Pancreas (tissue), 10 donors: ENCODE measurements around the gene RPL35A. TPM values are rescaled to one million over a fixed set of nuclear protein-coding genes. Genes with fewer than 3 reads are reported as not detected.

Source experiments
- ATAC-seq, 4 donors: fragments of 200-7000 bp; cut with Tn5 transposase; one replicate each; pipeline versions ENCODE4 v1.8.0 to v1.9.1; 2020; ENCODE audit warnings: mild to moderate bottlenecking in 4 of 4, moderate library complexity in 4 of 4
- DNase-seq, 6 donors: peaks; one replicate each; pipeline ENCODE4 v3.0.0-alpha.2; 2020
- FAIRE-seq: peaks from 2 replicates; lab custom pipeline; 2012; peaks lifted over from hg19 to GRCh38; lab: Jason Lieb, UNC
- H3K27ac ChIP-seq, 4 donors: fragments of 200-600 bp; sonication (generic); 1 replicate in 3 of 4; 2 replicates in 1 of 4; pipeline versions ENCODE4 v1.5.0 to v1.8.0; 2020
- H3K27me3 ChIP-seq, 4 donors: fragments of 200-600 bp; one replicate each; pipeline ENCODE4 v1.8.0; 2021
- H3K36me3 ChIP-seq, 3 donors: fragments of 200-600 bp; sonication (generic) in 1 of 3; one replicate each; pipeline versions ENCODE4 v1.5.0 to v1.8.0; 2020 to 2021
- H3K4me1 ChIP-seq, 3 donors: fragments of 200-600 bp; one replicate each; pipeline ENCODE4 v1.8.0; 2021
- H3K4me3 ChIP-seq, 4 donors: fragments of 200-600 bp; sonication (generic) in 2 of 4; one replicate each; pipeline versions ENCODE4 v1.5.0 to v1.8.0; 2020 to 2021
- H3K9me3 ChIP-seq, 4 donors: fragments of 200-600 bp; one replicate each; pipeline ENCODE4 v1.8.0; 2021
- WGBS, 2 donors: extraction: QIAGEN DNeasy Blood & Tissue Kit; methylation state at CpG; one replicate each; pipeline ENCODE4 v1.1.7; 2013; 5-methylcytosine and 5-hydroxymethylcytosine counted together
- intact Hi-C, 3 donors: fragments of 100-400 bp; cut with DNase I; formaldehyde crosslinking; loops; one replicate each; pipeline versions ENCODE4 v1.11.1 to v1.14.2; 2022
- polyA plus RNA-seq, 2 donors: library from polyadenylated mRNA; stranded (reverse); fragments of 200-250 nt; gene quantifications; one replicate each; pipeline ENCODE4 v1.2.3, GENCODE V29; 2013
- total RNA-seq, 6 donors: library from RNA; stranded (reverse); fragmentation: NEBNext Ultra II Directional in 4 of 6; extraction: Animal tissue kit (Norgen Biotek cat#: 25700) in 4 of 6; gene quantifications; one replicate each; pipeline versions ENCODE4 v1.2.1 to v1.2.4, GENCODE V29; 2021 to 2023
- TF ChIP-seq, protein P1 (sequence below), 4 donors: fragments of 200-600 bp; sonication (generic) in 3 of 4; IDR thresholded peaks; one replicate each; pipeline versions ENCODE4 v1.5.0 to v1.8.0; 2021; ENCODE audit warnings: antibody characterized with exemption in 4 of 4
- donor health status: healthy with polysubstance abuse.
- donor health status: DM: no; HTN: no; CAD: no; lungs with moderate emphysema.
- donor health status: DM: no; HTN: no; CAD: no.
- donor health status: control.
- donor health status: control.
- donor health status: Bipolar disorder and iron deficiency.
- donor health status: DM: yes; HTN: yes; CAD: no.
- donor health status: DM: no; HTN: no; CAD: no.
- donor health status: DM: no; HTN: no; CAD: no.
- donor health status: DM: yes; HTN: yes; CAD: no.

RPL35A gene
- total and polyA plus RNA-seq, 8 donors, result 466 to 1,015 (median 752) TPM

GRCh38 chr3:197983076-197983475, 33.1 kb downstream of the RPL35A start:
- intact Hi-C loops, result no loop called here
- no peaks in the 10 kb centered on the region for H3K9me3 ChIP-seq
- no peak for DNase-seq
- no peaks in the 10 kb centered on the region for H3K4me1 ChIP-seq
- TF ChIP-seq, protein P1, sequence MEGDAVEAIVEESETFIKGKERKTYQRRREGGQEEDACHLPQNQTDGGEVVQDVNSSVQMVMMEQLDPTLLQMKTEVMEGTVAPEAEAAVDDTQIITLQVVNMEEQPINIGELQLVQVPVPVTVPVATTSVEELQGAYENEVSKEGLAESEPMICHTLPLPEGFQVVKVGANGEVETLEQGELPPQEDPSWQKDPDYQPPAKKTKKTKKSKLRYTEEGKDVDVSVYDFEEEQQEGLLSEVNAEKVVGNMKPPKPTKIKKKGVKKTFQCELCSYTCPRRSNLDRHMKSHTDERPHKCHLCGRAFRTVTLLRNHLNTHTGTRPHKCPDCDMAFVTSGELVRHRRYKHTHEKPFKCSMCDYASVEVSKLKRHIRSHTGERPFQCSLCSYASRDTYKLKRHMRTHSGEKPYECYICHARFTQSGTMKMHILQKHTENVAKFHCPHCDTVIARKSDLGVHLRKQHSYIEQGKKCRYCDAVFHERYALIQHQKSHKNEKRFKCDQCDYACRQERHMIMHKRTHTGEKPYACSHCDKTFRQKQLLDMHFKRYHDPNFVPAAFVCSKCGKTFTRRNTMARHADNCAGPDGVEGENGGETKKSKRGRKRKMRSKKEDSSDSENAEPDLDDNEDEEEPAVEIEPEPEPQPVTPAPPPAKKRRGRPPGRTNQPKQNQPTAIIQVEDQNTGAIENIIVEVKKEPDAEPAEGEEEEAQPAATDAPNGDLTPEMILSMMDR (IDR thresholded peaks at IDR 0.05), result no peak
- no peak for FAIRE-seq
- no peak overlapping the region for H3K27ac ChIP-seq
- H3K4me3 ChIP-seq, result no peak overlapping the region
- H3K36me3 ChIP-seq, result peaks cover 0 to 4% (median 0%) of the 10 kb centered on the region in 3 donors
- 93 to 98% methylated on average over 1 of the region's 1 CpG for WGBS, 2 donors
- no peak for ATAC-seq
- no peaks in the 10 kb centered on the region for H3K27me3 ChIP-seq

DNA sequence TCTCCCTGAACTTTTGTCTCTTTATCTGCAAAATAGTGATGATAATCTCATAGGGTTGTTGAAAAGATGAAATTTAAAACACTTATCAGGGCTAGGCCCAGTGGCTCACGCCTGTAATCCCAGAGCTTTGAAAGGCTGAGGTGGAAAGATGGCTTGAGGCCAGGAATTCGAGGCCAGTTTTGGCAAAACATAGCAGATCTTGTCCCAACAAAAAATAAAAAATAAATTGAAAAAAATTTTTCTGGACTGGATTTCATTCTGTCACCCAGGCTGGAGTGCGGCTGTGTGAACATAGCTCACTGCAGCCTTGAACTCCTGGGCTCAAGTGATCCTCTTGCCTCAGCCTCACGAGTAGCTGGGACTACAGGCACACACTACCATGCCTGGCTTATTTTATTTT, 39.7 kb downstream of the RPL35A start:
- no peaks in the 10 kb centered on the region for H3K27me3 ChIP-seq
- H3K9me3 ChIP-seq, result no peaks in the 10 kb centered on the region
- no peak overlapping the region for H3K4me3 ChIP-seq
- H3K4me1 ChIP-seq, result no peaks in the 10 kb centered on the region
- TF ChIP-seq, protein P1 (IDR thresholded peaks at IDR 0.05), result no peak
- no peak for FAIRE-seq
- 45 to 60% methylated on average over 4 of the region's 4 CpGs for WGBS, 2 donors
- no peak for DNase-seq
- ATAC-seq, result no peak
- no peaks in the 10 kb centered on the region for H3K36me3 ChIP-seq
- intact Hi-C loops, result no loop called here
- no peak overlapping the region for H3K27ac ChIP-seq

GRCh38 chr3:197994736-197995135, 44.7 kb downstream of the RPL35A start:
- H3K9me3 ChIP-seq, result no peaks in the 10 kb centered on the region
- FAIRE-seq, result no peak
- no peaks in the 10 kb centered on the region for H3K27me3 ChIP-seq
- TF ChIP-seq, protein P1 (IDR thresholded peaks at IDR 0.05), result no peak
- no peaks in the 10 kb centered on the region for H3K4me1 ChIP-seq
- no peaks in the 10 kb centered on the region for H3K36me3 ChIP-seq
- DNase-seq, result no peak
- H3K4me3 ChIP-seq, result no peak overlapping the region
- no peak for ATAC-seq
- intact Hi-C loops, result no loop called here
- no peak overlapping the region for H3K27ac ChIP-seq
- WGBS, 2 donors, result 37 to 53% methylated on average over 1 of the region's 1 CpG

DNA sequence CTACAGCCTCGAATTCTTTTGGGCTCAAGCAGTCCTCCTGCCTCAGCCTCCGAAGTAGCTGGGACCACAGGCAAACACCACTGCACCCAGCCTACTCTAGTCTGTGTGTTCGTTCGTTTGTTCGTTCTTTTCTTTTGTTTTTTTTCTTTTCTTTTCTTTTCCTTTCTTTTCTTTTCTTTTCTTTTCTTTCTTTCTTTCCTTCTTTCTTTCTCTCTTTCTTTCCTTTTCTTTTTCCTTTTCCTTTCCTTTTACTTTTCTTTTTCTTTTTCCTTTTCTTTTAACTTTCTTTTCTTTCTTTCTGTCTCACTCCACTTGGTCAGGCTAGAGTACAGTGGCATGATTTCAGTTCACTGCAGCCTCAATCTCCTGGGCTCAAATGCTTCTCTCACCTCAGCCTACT, 46.9 kb downstream of the RPL35A start:
- H3K27me3 ChIP-seq, result no peaks in the 10 kb centered on the region
- intact Hi-C loops, result no loop called here
- H3K27ac ChIP-seq, result no peak overlapping the region
- H3K36me3 ChIP-seq, result no peaks in the 10 kb centered on the region
- FAIRE-seq (no peak), DNase-seq (no peak), ATAC-seq (no peak)
- H3K9me3 ChIP-seq, result no peaks in the 10 kb centered on the region
- no peak overlapping the region for H3K4me3 ChIP-seq
- TF ChIP-seq, protein P1 (IDR thresholded peaks at IDR 0.05), result no peak
- WGBS, 2 donors, result 87 to 89% methylated on average over 5 of the region's 5 CpGs
- H3K4me1 ChIP-seq, result no peaks in the 10 kb centered on the region

GRCh38 chr3:197997936-197998335, 47.9 kb downstream of the RPL35A start:
- no peaks in the 10 kb centered on the region for H3K4me1 ChIP-seq
- no peak for FAIRE-seq
- TF ChIP-seq, protein P1 (IDR thresholded peaks at IDR 0.05), result no peak
- ATAC-seq, result no peak
- DNase-seq, result no peak
- no peak overlapping the region for H3K27ac ChIP-seq
- 93 to 95% methylated on average over 3 of the region's 3 CpGs for WGBS, 2 donors
- intact Hi-C loops, result no loop called here
- no peaks in the 10 kb centered on the region for H3K9me3 ChIP-seq
- no peaks in the 10 kb centered on the region for H3K36me3 ChIP-seq
- H3K27me3 ChIP-seq, result no peaks in the 10 kb centered on the region
- H3K4me3 ChIP-seq, result no peak overlapping the region

Other genes starting within 250 kb of the RPL35A start
- 10 to 100 TPM in 5 of 6 donors, 1 to 10 TPM in 1; 8.6 to 14.1 (median 13.0) TPM for gene RUBCN, start 213.3 kb upstream of the RPL35A start, total RNA-seq
- gene RUBCN, start 213.3 kb upstream of the RPL35A start, polyA plus RNA-seq, result 10 to 100 TPM in 1 of 2 donors, 1 to 10 TPM in 1; 8.7 to 14.1 TPM
- gene FYTTD1, start 200.3 kb upstream of the RPL35A start, total RNA-seq, result 10 to 100 TPM; 22.8 to 37.9 (median 30.5) TPM
- gene FYTTD1, start 200.3 kb upstream of the RPL35A start, polyA plus RNA-seq, result 10 to 100 TPM in 1 of 2 donors, 1 to 10 TPM in 1; 8.3 to 11.0 TPM
- 10 to 100 TPM; 11.1 to 26.1 (median 16.8) TPM for gene LRCH3, start 158.9 kb upstream of the RPL35A start, total RNA-seq
- 1 to 10 TPM; 5.4 to 9.7 TPM for gene LRCH3, start 158.9 kb upstream of the RPL35A start, polyA plus RNA-seq
- gene LMLN, start 10.0 kb downstream of the RPL35A start, total RNA-seq, result 1 to 10 TPM; 3.1 to 6.4 (median 4.8) TPM
- 1 to 10 TPM; 2.2 to 4.0 TPM for gene LMLN, start 10.0 kb downstream of the RPL35A start, polyA plus RNA-seq